NAMALWA (cell line): ENCODE data around the gene TULP4.

Experiments used
- DNase-seq: peaks from one replicate; pipeline ENCODE4 v3.0.0-alpha.2; 2015; ENCODE audit warnings: low spot score

The TULP4 gene

GRCh38 chr6:158312165-158312564, at the start of gene TULP4:
TULP4 (plus strand) TSS chr6:158312465; CDS start chr6:158314017, 1,552 bp downstream.
- DNase-seq, result no peak

- no peak for DNase-seq
These were observed 49.5 kb upstream of the TULP4 start for GRCh38 chr6:158262755-158263154.

- no peak for DNase-seq
These were observed 48.1 kb upstream of the TULP4 start for GRCh38 chr6:158264180-158264579.

- no peak for DNase-seq
These were observed 46.1 kb upstream of the TULP4 start for GRCh38 chr6:158266131-158266530.

- DNase-seq, result no peak
These were observed 43.7 kb upstream of the TULP4 start for GRCh38 chr6:158268361-158269147.

GRCh38 chr6:158269657-158270056, 42.6 kb upstream of the TULP4 start:
- no peak for DNase-seq

GRCh38 chr6:158270389-158271127, 41.7 kb upstream of the TULP4 start:
- DNase-seq, result no peak

- no peak for DNase-seq
These were observed 39.9 kb upstream of the TULP4 start for GRCh38 chr6:158272324-158272723.

GRCh38 chr6:158278004-158278403, 34.3 kb upstream of the TULP4 start:
- no peak for DNase-seq

GRCh38 chr6:158279615-158280014, 32.6 kb upstream of the TULP4 start:
- DNase-seq, result no peak

GRCh38 chr6:158283304-158283980, 28.8 kb upstream of the TULP4 start:
- DNase-seq, result no peak

- DNase-seq, result no peak
These were observed 28.0 kb upstream of the TULP4 start for GRCh38 chr6:158284007-158284875.

- no peak for DNase-seq
These were observed 27.2 kb upstream of the TULP4 start for GRCh38 chr6:158284876-158285655.

GRCh38 chr6:158285656-158286021, 26.6 kb upstream of the TULP4 start:
- DNase-seq, result no peak

- DNase-seq, result no peak
These were observed 25.9 kb upstream of the TULP4 start for GRCh38 chr6:158286413-158286812.

GRCh38 chr6:158287047-158287446, 25.2 kb upstream of the TULP4 start:
- no peak for DNase-seq

GRCh38 chr6:158290040-158290439, 22.2 kb upstream of the TULP4 start:
- peak; percentile 85 for DNase-seq

- DNase-seq, result peak; percentile 83
These were observed 21.6 kb upstream of the TULP4 start for GRCh38 chr6:158290659-158291058.

- no peak for DNase-seq
These were observed 20.2 kb upstream of the TULP4 start for GRCh38 chr6:158292016-158292415.

- no peak for DNase-seq
These were observed 19.1 kb upstream of the TULP4 start for GRCh38 chr6:158293122-158293521.
